Measurements from ENCODE around the gene TIPRL.

The TIPRL gene

DNA sequence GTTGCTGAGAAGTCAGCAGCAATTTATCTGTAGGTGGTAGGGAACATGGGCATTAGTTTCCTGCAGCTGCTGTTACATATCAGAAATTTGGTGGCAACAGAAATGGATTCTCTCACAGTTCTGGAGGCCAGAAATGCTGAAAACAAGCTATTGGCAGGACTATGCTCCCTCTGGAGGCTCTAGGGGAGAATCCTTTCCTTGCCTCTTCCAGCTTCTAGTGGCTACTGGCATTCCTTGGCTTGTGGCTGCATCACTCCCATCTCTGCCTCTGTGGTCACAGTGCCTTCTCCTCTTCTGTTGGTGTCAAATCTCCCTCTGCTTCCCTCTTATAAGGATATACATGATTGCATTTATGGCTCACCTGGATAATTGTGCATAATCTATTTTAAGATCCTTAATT, 44.5 kb downstream of the TIPRL start:
- TF ChIP-seq, protein P1, sequence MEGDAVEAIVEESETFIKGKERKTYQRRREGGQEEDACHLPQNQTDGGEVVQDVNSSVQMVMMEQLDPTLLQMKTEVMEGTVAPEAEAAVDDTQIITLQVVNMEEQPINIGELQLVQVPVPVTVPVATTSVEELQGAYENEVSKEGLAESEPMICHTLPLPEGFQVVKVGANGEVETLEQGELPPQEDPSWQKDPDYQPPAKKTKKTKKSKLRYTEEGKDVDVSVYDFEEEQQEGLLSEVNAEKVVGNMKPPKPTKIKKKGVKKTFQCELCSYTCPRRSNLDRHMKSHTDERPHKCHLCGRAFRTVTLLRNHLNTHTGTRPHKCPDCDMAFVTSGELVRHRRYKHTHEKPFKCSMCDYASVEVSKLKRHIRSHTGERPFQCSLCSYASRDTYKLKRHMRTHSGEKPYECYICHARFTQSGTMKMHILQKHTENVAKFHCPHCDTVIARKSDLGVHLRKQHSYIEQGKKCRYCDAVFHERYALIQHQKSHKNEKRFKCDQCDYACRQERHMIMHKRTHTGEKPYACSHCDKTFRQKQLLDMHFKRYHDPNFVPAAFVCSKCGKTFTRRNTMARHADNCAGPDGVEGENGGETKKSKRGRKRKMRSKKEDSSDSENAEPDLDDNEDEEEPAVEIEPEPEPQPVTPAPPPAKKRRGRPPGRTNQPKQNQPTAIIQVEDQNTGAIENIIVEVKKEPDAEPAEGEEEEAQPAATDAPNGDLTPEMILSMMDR (IDR thresholded peaks at IDR 0.05; ENCODE audit: control insufficient read depth, insufficient read depth, low read depth, low read length, missing control alignments) = no peak
- DNase-seq (ENCODE audit: low read depth) = no peak
- H3K4me3 ChIP-seq (ENCODE audit: control insufficient read depth, low read depth, low read length) = no peak overlapping the region

- DNase-seq (ENCODE audit: low read depth) = no peak
- H3K4me3 ChIP-seq (ENCODE audit: control insufficient read depth, low read depth, low read length) = no peak overlapping the region
- TF ChIP-seq, protein P1 (IDR thresholded peaks at IDR 0.05; ENCODE audit: control insufficient read depth, insufficient read depth, low read depth, low read length, missing control alignments) = no peak
These were observed 45.1 kb downstream of the TIPRL start for GRCh38 chr1:168223681-168224540.

- no peak for DNase-seq (ENCODE audit: low read depth)
- TF ChIP-seq, protein P1 (IDR thresholded peaks at IDR 0.05; ENCODE audit: control insufficient read depth, insufficient read depth, low read depth, low read length, missing control alignments) = no peak
- H3K4me3 ChIP-seq (ENCODE audit: control insufficient read depth, low read depth, low read length) = no peak overlapping the region
These were observed 46.2 kb downstream of the TIPRL start for GRCh38 chr1:168224991-168225390.

GRCh38 chr1:168225476-168226190, 46.9 kb downstream of the TIPRL start, which contains the start of gene SFT2D2:
TSS of gene SFT2D2 (plus strand) at chr1:168226004. CDS start at chr1:168226080, 76 bp downstream.
- TF ChIP-seq, protein P1 (IDR thresholded peaks at IDR 0.05; ENCODE audit: control insufficient read depth, insufficient read depth, low read depth, low read length, missing control alignments) = no peak
- peak within 1 kb of the TSS; percentile 94 for H3K4me3 ChIP-seq (ENCODE audit: control insufficient read depth, low read depth, low read length)
- DNase-seq (ENCODE audit: low read depth) = no peak

DNA sequence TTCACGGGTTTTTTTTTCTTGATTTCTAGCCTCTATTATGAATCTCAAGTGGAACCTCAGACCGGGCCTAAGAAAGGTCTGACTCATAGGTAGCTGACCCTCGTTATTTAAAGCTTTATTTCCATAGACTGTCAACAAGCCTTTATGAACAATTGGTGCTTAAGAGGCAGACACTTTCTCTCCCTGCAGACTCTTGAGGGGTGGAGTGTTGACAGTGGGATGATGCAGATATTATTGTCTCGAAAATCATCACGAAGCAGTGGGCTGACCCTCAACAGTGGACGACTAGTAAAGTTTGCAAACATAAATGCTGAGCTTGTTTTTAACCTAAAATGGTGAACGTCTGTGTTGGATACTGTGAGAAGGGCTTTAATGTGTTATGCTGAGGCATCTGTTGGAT, 48.9 kb downstream of the TIPRL start:
- peak overlapping the region; percentile 94 for H3K4me3 ChIP-seq (ENCODE audit: control insufficient read depth, low read depth, low read length)
- no peak for DNase-seq (ENCODE audit: low read depth)

GRCh38 chr1:168229893-168230292, 51.1 kb downstream of the TIPRL start:
- DNase-seq (ENCODE audit: low read depth) = no peak
- H3K4me3 ChIP-seq (ENCODE audit: control insufficient read depth, low read depth, low read length) = no peak overlapping the region
- TF ChIP-seq, protein P1 (IDR thresholded peaks at IDR 0.05; ENCODE audit: control insufficient read depth, insufficient read depth, low read depth, low read length, missing control alignments) = no peak

More for the DNA sequence above, 48.9 kb downstream of the TIPRL start:
- TF ChIP-seq, protein P1 (IDR thresholded peaks at IDR 0.05; ENCODE audit: control insufficient read depth, insufficient read depth, low read depth, low read length, missing control alignments) = no peak
